GM12891 (cell line): Measurements from ENCODE around the gene RUVBL1.

ENCODE experiments used
- PAX5 ChIP-seq: IDR thresholded peaks from 2 replicates; pipeline ENCODE4 v1.6.1; 2011; ENCODE audit warnings: low read length, moderate library complexity, mild to moderate bottlenecking; ENCODE audit not compliant: insufficient read depth, severe bottlenecking
- POLR2A ChIP-seq: IDR thresholded peaks from 2 replicates; pipeline ENCODE4 v1.6.1; 2011; ENCODE audit warnings: low read depth, low read length, control low read depth
- POLR2AphosphoS5 ChIP-seq: IDR thresholded peaks from 2 replicates; pipeline ENCODE4 v1.6.1; 2011; ENCODE audit warnings: low read depth, low read length, control low read depth
- POU2F2 ChIP-seq: IDR thresholded peaks from 2 replicates; pipeline ENCODE4 v1.6.1; 2011; ENCODE audit warnings: low read depth, mild to moderate bottlenecking, control low read depth, low read length, moderate library complexity
- SPI1 ChIP-seq: IDR thresholded peaks from 2 replicates; pipeline ENCODE4 v1.6.1; 2011; ENCODE audit warnings: low read depth, low read length, control low read depth
- TAF1 ChIP-seq: IDR thresholded peaks from 2 replicates; pipeline ENCODE4 v1.6.1; 2011; ENCODE audit warnings: low read depth, low read length, control low read depth

GRCh38 chr3:128146201-128146600, 22.6 kb upstream of the RUVBL1 start:
- no peak for TF ChIP-seq POLR2AphosphoS5
- no peak for TF ChIP-seq SPI1
- no peak for TF ChIP-seq POLR2A
- TF ChIP-seq TAF1, result no peak
- TF ChIP-seq PAX5, result no peak
- TF ChIP-seq POU2F2, result no peak
